NCI-H1694 (cell line): ENCODE measurements around the gene EPX.
A peak's percentile ranks its signal among the peaks of the same experiment; 100 is the strongest.

Source experiments
- DNase-seq: peaks from one replicate; lab custom pipeline; 2025; lab: John Stamatoyannopoulos, UW

The EPX gene

DNA sequence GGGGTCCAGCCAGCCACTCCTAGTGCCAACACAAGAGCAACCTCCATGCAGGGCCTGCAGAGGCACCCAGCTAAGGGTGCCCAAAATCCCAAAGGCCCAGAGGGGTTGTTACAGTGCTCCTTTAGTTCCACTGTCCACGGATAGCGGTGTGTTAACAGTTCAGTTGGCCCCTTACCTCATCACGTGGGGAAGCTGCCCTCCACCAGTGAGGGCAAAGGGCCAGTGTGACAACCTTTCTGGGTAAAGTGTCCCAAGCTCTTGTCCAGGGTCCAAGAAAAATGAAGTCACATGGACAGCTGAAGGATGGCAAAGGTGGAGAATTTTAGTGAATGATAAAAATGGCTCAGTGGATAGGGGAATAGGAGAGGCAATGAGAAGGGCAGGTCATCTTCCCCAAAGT is 35.2 kb downstream of the EPX start:
- DNase-seq = no peak

GRCh38 chr17:58228679-58229078 is 36.2 kb downstream of the EPX start:
- no peak for DNase-seq

- no peak for DNase-seq
These were observed 36.9 kb downstream of the EPX start for GRCh38 chr17:58229384-58229783.

GRCh38 chr17:58229881-58230280 is 37.4 kb downstream of the EPX start:
- DNase-seq = no peak

DNA sequence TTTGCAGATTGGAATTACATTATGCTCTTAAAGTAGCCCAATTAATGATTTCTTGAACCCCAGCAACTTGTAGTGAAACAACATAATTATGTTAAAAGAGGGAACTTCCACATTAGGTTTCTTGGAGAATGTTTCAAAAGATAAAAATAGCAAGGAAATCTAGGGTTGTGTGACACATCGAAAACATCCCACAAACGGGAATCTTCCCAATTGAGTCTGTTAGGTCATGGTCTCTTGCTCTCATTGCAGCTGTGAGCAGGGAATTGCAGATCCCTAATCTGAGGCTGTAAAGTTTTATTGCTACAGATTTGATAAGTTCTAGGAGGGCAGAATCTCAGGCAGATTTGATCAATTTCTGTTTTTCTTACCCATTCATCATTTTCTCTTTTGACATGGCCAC is 39.1 kb downstream of the EPX start:
- DNase-seq = no peak

GRCh38 chr17:58232707-58233156 is 40.2 kb downstream of the EPX start:
- no peak for DNase-seq

- no peak for DNase-seq
These were observed 41.0 kb downstream of the EPX start for GRCh38 chr17:58233543-58233942.

GRCh38 chr17:58234512-58234911 is 42.0 kb downstream of the EPX start:
- DNase-seq = no peak

GRCh38 chr17:58235821-58236220 is 43.3 kb downstream of the EPX start:
- no peak for DNase-seq

DNA sequence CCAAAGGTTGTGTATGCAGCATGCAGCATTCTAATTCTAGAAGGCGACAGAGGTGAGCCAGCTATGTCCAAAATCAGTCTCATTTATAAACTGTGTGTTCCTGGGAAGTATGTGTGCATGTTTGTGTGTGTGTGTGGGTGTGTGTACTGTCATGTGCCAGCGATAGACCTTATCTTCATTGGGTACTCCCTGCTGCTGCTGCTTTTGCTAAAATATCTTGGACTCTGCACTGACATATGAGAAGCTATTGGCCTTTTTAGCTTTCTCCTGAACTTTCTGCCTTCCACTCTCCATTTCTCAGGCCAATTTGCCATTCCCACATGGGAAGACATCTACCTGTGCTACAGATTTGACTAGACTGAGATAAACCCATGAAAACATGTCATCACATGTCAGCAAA is 43.9 kb downstream of the EPX start:
- DNase-seq = no peak

DNA sequence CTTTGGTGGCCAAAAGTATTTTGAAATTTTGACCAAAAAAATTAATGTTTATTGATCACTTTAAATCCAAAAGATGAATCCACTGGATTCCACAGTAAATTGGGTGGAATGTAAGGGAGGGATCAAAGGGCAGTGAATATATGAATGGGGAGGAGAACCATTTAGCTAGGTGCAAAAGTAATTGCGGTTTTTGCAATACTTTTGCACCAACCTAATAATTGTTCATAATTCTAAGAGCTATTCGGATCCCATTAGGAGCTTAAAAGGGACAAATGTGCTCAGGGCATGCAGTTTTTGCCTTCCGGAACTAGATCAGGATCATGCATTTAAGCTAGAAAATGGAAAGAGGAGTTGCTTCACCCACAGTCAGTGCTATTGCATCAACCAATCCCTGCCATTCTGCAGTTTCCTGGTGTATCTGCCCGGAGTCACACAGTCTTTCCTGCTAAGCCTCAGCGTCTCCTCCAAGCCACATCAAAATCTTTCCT is 45.7 kb downstream of the EPX start, which contains the start of gene LPO:
TSS of gene LPO (plus strand) at position 438 of the 488 bp plus-strand sequence. CDS start 4,396 bp downstream, outside the sequence.
- no peak for DNase-seq

DNA sequence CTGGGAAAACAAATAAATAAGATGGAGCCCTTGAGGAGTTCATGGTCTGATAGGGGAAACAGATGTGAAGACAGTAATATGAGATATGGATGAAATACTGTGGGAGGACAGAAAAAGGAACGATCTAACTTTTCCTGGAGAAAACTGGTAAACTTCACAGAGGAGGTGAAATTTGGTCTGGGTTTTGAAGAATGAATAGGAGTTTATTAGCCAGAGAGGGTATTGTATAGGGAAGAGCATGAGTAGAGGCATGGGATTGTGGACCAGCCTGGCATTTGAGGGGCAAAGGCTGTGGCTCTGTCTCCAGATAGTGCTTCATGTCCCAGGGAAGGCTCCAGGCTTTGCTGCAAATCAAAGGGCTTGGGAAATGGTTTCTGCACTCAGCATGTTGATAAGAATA is 47.5 kb downstream of the EPX start:
- DNase-seq = no peak

- no peak for DNase-seq
These were observed 49.8 kb downstream of the EPX start for GRCh38 chr17:58242171-58242784.

- DNase-seq = no peak
These were observed 52.4 kb downstream of the EPX start for GRCh38 chr17:58244963-58245362.

DNA sequence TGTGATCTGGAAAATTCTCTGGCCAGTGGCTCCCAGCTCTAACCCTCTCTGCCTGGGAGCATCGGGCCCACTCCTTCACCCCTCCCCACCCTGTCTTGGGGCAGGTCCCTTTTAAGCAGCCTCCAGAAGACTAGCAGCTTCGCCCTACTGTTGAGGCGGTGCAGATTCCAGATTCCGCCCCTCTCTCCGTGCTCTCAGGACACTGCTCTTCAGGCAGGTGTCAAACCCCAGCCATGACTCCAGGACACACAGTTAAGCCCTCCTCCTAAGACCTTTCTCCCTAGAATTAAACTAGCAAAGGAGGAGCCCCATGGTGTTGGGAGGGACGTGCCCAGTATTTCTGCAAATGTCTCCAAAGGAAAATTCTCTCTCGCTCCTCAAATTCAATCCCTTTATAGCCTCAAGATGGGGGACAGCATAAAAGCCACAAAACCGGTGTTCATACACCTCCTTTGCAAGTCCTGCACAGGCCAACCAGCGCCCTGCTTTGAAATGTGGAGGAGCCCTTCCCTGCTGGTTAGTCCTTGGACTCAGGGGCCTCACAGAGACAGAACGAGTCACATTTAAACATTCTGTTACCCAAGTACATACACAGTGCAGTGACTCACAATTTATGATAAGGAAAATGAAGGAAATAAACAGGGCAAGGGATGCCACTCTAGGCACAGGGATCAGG is 53.0 kb downstream of the EPX start:
- DNase-seq = no peak

- no peak for DNase-seq
These were observed 53.7 kb downstream of the EPX start for GRCh38 chr17:58246104-58246740.

- no peak for DNase-seq
These were observed 54.3 kb downstream of the EPX start for GRCh38 chr17:58246781-58247180.

DNA sequence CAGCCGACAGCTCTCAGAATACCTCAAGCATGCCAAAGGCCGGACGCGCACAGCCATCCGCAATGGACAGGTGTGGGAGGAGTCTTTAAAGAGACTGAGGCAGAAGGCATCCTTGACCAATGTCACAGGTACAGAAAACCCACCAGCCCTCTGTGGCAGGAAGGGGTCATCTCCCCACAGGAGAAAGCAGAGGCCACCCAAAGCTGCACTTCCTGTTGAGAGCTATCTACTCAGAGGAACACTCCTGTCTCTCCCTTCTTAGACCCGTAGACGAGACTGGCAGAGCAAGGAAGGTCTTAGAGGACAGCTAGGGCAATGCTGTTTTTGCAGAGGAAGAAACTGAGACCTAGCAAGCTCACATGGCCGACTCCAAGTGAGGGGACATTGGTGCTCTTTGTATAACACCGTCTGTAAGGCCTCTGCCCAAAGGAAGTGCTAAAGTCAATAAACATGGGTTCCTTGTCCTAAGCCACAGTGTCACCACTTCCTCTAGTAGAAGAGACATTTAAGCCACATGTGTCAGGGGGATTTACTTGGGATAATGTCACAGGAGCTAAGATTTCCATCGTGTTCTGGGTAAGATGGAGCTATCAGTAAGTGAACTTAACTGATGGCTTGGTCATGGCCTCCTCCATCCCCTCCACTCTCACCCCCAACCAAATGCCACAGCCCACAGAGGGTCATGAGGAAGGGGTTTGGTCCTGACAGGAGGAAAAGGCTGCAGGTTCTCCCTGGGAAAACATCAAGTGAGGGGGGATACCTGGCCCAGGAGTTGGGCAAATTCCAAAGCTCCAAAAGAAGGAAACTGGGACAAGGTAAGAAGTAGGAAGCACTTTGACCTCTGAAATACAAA is 55.2 kb downstream of the EPX start:
- DNase-seq = no peak

- no peak for DNase-seq
These were observed 56.4 kb downstream of the EPX start for GRCh38 chr17:58248955-58249269.

DNA sequence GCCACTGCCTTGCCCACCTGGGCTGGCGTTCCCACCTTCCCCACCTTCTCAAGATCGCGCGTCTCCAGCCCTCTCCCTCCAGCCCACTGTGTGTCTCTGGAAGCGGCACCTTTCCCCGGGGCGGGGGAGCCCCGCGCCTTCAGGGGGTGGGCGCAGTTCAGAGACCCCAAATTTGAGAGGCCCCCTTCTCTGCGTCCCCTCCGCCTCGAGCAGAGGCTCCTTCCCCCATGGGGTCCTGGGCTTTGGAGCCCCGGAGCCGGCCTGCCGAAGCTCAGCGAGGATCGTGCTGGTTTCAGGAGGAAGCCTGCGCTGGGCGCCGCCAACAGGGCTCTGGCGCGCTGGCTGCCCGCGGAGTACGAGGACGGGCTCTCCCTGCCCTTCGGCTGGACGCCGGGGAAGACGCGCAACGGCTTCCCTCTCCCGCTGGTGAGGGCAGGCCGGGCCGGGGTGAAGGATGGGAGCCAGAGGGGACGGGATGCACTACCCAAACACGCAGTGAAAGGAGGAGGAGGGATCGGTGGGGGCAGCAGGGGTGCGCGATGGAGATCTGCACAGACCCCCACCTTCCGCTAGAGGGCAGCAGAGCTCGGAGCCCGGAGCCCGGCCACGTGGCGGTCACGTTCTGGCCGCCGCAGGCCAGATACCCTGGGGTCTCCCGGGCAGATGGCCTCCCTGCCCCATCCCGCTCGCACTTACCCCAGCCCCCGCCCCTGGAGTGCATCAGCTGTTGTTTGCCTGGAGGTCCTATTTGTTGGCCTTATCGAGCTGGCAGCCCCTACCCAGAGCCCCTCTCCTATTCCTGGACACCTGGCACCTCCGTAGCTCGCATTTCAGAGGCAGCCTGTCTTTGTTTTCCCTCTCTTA is 57.0 kb downstream of the EPX start:
- peak; percentile 43 for DNase-seq

- DNase-seq = no peak
These were observed 58.0 kb downstream of the EPX start for GRCh38 chr17:58250344-58251011.
